WTC11 (cell line): ENCODE data around the gene VCL. TPM values are rescaled to one million over a fixed set of nuclear protein-coding genes. Genes with fewer than 3 reads are reported as not detected.

Experiments used
- ATAC-seq: fragments of 200-7000 bp; cut with Tn5 transposase; 2 replicates; pipeline ENCODE4 v1.10.0; 2021; ENCODE audit warnings: mild to moderate bottlenecking, moderate library complexity
- CTCF ChIA-PET: fragments of 300-600 bp; sonication (Branson Sonifier 250); formaldehyde crosslinking; loops from one replicate; lab custom pipeline; 2021; ENCODE audit warnings: antibody characterized with exemption; lab: Charles Lee
- POLR2A ChIA-PET: fragments of 350-600 bp; sonication (Branson Sonifier 250); formaldehyde crosslinking; loops from one replicate; lab custom pipeline; 2021; ENCODE audit warnings: antibody characterized with exemption; lab: Charles Lee
- DNase-seq: peaks from one replicate; pipeline ENCODE4 v3.0.0; 2021; ENCODE audit warnings: low spot score
- H3K27ac Mint-ChIP-seq: 2 replicates; pipeline ENCODE4 v1.8.0; 2021; ENCODE audit warnings: mixed read lengths
- H3K27me3 Mint-ChIP-seq: 2 replicates; pipeline ENCODE4 v1.8.0; 2021; ENCODE audit warnings: low read depth, mild to moderate bottlenecking, moderate library complexity, mixed read lengths
- H3K36me3 Mint-ChIP-seq: 2 replicates; pipeline ENCODE4 v1.8.0; 2021; ENCODE audit warnings: mixed read lengths
- H3K4me1 Mint-ChIP-seq: 2 replicates; pipeline ENCODE4 v1.8.0; 2022; ENCODE audit warnings: mixed read lengths
- H3K4me3 Mint-ChIP-seq: 2 replicates; pipeline ENCODE4 v1.8.0; 2021; ENCODE audit warnings: mild to moderate bottlenecking, moderate library complexity, mixed read lengths
- H3K9me3 Mint-ChIP-seq: 2 replicates; pipeline ENCODE4 v1.8.0; 2021; ENCODE audit warnings: mixed read lengths
- ESRRA ChIP-seq: sonication (generic); formaldehyde crosslinking; IDR thresholded peaks from 2 replicates; pipeline ENCODE4 v1.8.1; 2022; ENCODE audit warnings: mild to moderate bottlenecking, missing genetic modification reagents, borderline replicate concordance
- FOXK1 ChIP-seq: sonication (generic); formaldehyde crosslinking; IDR thresholded peaks from 2 replicates; pipeline ENCODE4 v1.8.0; 2022; ENCODE audit warnings: mild to moderate bottlenecking, moderate library complexity, missing genetic modification reagents
- GRHL2 ChIP-seq: fragments of 250-450 bp; sonication (Bioruptor Pico); IDR thresholded peaks from 2 replicates; pipeline ENCODE4 v1.8.0; 2022; ENCODE audit warnings: mild to moderate bottlenecking, moderate library complexity; ENCODE audit not compliant: insufficient replicate concordance, severe bottlenecking
- GTF2I ChIP-seq: fragments of 250-450 bp; sonication (Bioruptor Pico); conservative IDR thresholded peaks from 2 replicates; pipeline ENCODE4 v1.4.0; 2021; ENCODE audit warnings: mild to moderate bottlenecking
- JAZF1 ChIP-seq: fragments of 250-450 bp; sonication (Bioruptor Pico); IDR thresholded peaks from 2 replicates; pipeline ENCODE4 v1.9.0; 2021; ENCODE audit warnings: moderate library complexity, mild to moderate bottlenecking, inconsistent platforms
- JUN ChIP-seq: sonication (generic); formaldehyde crosslinking; IDR thresholded peaks from 2 replicates; pipeline ENCODE4 v1.8.0; 2023; ENCODE audit warnings: mild to moderate bottlenecking, missing genetic modification reagents
- KAT7 ChIP-seq: sonication (generic); formaldehyde crosslinking; IDR thresholded peaks from 2 replicates; pipeline ENCODE4 v1.8.1; 2023; ENCODE audit warnings: missing genetic modification reagents, mild to moderate bottlenecking, borderline replicate concordance
- NR1H2 ChIP-seq: sonication (generic); formaldehyde crosslinking; IDR thresholded peaks from 2 replicates; pipeline ENCODE4 v1.9.0; 2021; ENCODE audit warnings: mild to moderate bottlenecking, moderate library complexity, missing genetic modification reagents
- OVOL2 ChIP-seq: fragments of 250-450 bp; sonication (Bioruptor Pico); IDR thresholded peaks from 2 replicates; pipeline ENCODE4 v1.9.0; 2021; ENCODE audit warnings: mild to moderate bottlenecking, borderline replicate concordance
- PRRX2 ChIP-seq: fragments of 250-450 bp; sonication (Bioruptor Pico); IDR thresholded peaks from 2 replicates; pipeline ENCODE4 v1.8.0; 2021; ENCODE audit warnings: mild to moderate bottlenecking
- TEAD4 ChIP-seq: sonication (generic); formaldehyde crosslinking; IDR thresholded peaks from 2 replicates; pipeline ENCODE4 v1.8.0; 2022; ENCODE audit warnings: mild to moderate bottlenecking, missing genetic modification reagents
- ZNF121 ChIP-seq: sonication (generic); formaldehyde crosslinking; IDR thresholded peaks from 2 replicates; pipeline ENCODE4 v1.8.0; 2023; ENCODE audit warnings: missing genetic modification reagents
- ZNF232 ChIP-seq: sonication (generic); formaldehyde crosslinking; IDR thresholded peaks from 2 replicates; pipeline ENCODE4 v1.8.0; 2022; ENCODE audit warnings: mild to moderate bottlenecking, missing genetic modification reagents
- total RNA-seq: library from RNA; stranded (reverse); gene quantifications from 3 replicates; pipeline ENCODE4 v1.2.3, GENCODE V29; 2021
- TF ChIP-seq, protein P1 (sequence below): sonication (generic); formaldehyde crosslinking; IDR thresholded peaks from 2 replicates; pipeline ENCODE4 v1.8.0; 2022; ENCODE audit warnings: mild to moderate bottlenecking, missing genetic modification reagents
- TF ChIP-seq, protein P2 (sequence below): fragments of 250-450 bp; sonication (Bioruptor Pico); IDR thresholded peaks from 2 replicates; pipeline ENCODE4 v1.8.0; 2021; ENCODE audit warnings: mild to moderate bottlenecking
- TF ChIP-seq, protein P3 (sequence below): fragments of 200-600 bp; IDR thresholded peaks from 2 replicates; pipeline ENCODE4 v1.8.0; 2022; ENCODE audit warnings: antibody characterized with exemption
- TF ChIP-seq, protein P4 (sequence below): sonication (generic); formaldehyde crosslinking; IDR thresholded peaks from 2 replicates; pipeline ENCODE4 v1.8.0; 2022; ENCODE audit warnings: missing genetic modification reagents
- TF ChIP-seq, protein P5 (sequence below): sonication (generic); formaldehyde crosslinking; IDR thresholded peaks from 2 replicates; pipeline ENCODE4 v1.8.1; 2023; ENCODE audit warnings: mild to moderate bottlenecking, missing genetic modification reagents, borderline replicate concordance
- TF ChIP-seq, protein P6 (sequence below): sonication (generic); formaldehyde crosslinking; IDR thresholded peaks from 2 replicates; pipeline ENCODE4 v1.8.1; 2023; ENCODE audit warnings: mild to moderate bottlenecking, missing genetic modification reagents, moderate library complexity

Gene VCL
- total RNA-seq, 1 experiment from 2014 or later, result 225 TPM

DNA sequence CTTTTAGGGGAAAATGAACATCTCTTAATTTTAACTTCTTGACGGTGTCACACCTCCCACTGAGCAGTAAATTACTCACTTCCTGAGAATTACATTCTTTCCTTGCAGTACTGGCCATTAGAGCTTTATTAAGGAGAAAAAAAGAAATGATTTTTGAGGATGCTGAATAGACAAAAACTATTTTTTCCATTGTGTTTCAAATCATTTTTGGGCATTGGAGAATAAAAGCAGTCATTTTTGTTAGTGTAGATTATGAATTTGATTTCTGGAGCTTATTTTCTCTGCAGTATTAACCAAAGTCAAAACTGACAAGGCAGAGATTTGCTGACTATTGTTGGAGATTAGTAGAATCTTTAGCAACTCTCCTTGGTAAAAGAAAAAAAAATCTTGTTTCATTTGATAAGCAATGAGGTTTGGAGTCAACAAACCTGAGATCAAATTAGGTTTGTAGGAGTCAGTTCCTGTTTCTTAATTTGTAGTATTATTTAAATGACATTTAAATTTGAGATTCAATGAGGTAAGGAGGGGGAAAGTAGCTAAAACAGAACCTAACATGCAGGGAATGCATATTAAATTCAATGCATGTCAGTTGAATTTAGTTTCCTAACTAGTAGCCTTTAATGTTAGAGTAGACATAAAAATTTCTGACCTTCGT lies 82.1 kb downstream of the VCL start (continued):
- TF ChIP-seq OVOL2 (CRISPR knock-in tag) (no peak), ESRRA (no peak), PRRX2 (CRISPR knock-in tag) (no peak), JAZF1 (no peak), KAT7 (CRISPR knock-in tag) (no peak), ZNF121 (CRISPR knock-in tag) (no peak)
- TF ChIP-seq, protein P1, sequence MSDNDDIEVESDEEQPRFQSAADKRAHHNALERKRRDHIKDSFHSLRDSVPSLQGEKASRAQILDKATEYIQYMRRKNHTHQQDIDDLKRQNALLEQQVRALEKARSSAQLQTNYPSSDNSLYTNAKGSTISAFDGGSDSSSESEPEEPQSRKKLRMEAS (CRISPR knock-in tag), result no peak
- TF ChIP-seq, protein P2, sequence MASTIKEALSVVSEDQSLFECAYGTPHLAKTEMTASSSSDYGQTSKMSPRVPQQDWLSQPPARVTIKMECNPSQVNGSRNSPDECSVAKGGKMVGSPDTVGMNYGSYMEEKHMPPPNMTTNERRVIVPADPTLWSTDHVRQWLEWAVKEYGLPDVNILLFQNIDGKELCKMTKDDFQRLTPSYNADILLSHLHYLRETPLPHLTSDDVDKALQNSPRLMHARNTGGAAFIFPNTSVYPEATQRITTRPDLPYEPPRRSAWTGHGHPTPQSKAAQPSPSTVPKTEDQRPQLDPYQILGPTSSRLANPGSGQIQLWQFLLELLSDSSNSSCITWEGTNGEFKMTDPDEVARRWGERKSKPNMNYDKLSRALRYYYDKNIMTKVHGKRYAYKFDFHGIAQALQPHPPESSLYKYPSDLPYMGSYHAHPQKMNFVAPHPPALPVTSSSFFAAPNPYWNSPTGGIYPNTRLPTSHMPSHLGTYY (CRISPR knock-in tag), result no peak

DNA sequence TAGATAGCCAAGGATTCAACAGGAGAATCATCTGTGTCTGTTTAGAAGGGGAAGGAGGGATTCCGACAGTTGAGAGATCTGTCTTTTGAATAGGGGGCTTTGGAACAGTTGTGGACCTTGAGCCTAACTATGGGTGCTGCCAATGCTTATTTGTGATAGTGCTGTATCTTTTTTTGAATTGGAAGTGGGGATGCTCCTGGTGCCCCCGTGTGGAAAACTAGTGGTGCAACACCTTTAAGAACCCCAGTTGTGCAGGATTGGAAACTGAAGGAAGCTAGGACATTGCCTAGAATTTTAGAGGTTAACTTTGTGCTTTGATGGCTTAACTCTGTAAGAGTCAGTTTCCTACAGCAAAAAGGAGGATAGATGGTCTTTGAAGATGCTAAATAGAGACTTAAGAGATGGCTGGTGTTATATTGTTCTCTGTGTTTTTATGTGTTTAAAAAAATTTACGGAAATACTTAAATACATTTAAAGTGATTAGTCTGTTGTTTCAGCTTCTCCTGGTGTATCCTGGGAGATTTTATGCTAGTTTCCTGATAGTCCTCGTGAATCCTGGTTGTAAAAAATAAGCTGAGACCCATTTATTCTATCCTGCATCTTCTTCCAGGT lies 83.4 kb downstream of the VCL start:
- H3K4me3 Mint-ChIP-seq, result no peak overlapping the region
- peaks cover 30% of the 10 kb centered on the region for H3K36me3 Mint-ChIP-seq
- no peaks in the 10 kb centered on the region for H3K27me3 Mint-ChIP-seq
- H3K9me3 Mint-ChIP-seq, result no peaks in the 10 kb centered on the region
- TF ChIP-seq GRHL2, result no peak
- no peak for TF ChIP-seq GTF2I (CRISPR knock-in tag)
- TF ChIP-seq FOXK1 (CRISPR knock-in tag), result no peak
- TF ChIP-seq, protein P3, sequence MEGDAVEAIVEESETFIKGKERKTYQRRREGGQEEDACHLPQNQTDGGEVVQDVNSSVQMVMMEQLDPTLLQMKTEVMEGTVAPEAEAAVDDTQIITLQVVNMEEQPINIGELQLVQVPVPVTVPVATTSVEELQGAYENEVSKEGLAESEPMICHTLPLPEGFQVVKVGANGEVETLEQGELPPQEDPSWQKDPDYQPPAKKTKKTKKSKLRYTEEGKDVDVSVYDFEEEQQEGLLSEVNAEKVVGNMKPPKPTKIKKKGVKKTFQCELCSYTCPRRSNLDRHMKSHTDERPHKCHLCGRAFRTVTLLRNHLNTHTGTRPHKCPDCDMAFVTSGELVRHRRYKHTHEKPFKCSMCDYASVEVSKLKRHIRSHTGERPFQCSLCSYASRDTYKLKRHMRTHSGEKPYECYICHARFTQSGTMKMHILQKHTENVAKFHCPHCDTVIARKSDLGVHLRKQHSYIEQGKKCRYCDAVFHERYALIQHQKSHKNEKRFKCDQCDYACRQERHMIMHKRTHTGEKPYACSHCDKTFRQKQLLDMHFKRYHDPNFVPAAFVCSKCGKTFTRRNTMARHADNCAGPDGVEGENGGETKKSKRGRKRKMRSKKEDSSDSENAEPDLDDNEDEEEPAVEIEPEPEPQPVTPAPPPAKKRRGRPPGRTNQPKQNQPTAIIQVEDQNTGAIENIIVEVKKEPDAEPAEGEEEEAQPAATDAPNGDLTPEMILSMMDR, result peak; percentile 59
- ATAC-seq (peak; percentile 71), DNase-seq (peak; percentile 40)
- peak overlapping the region; percentile 54; the same call in 1 of the 2 replicates for H3K27ac Mint-ChIP-seq
- CTCF ChIA-PET, result interaction anchor here (0.6 to 3.8 kb wide), 30 partner anchors 9 to 202 kb away, joined by 3 to 57 read pairs (median 4); no protein-coding TSS in a partner anchor
- H3K4me1 Mint-ChIP-seq, result peaks cover 52% of the 10 kb centered on the region
- POLR2A ChIA-PET, result interaction anchor here (0.6 kb wide), 1 partner anchor 20 kb away, joined by 3 read pairs; no protein-coding TSS in a partner anchor

DNA sequence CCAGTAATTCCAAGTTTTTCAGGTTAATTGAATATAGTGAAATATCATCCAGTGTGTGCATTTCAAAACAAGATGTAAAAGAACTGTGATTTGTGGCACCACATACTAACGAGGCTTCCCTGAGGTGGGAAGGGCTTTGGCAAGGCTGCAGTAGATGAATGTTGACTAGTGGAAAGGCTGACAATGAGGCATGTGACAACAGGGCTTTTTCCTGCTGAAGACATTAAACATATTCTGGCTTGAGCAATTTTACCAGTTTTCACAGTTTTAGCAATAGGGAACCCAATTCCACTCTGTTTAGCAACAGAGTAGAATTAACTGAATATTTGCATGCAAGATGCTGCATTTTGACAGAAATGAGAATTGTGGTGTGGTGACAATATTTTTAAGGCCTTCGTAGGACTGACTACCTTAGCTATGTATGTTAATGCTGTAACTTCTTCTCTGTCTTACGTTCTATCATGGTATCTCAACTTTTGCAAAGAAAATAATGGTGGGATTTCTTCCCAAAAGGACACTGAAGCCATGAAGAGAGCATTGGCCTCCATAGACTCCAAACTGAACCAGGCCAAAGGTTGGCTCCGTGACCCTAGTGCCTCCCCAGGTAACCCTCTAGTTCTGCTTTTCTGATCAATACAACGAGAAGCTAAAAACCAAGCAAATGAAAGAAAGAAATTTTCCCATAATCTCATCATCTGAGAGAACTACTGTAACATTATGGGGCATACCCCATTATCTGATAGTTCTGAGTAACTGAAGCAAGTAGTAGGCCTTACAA lies 84.2 kb downstream of the VCL start:
- Mint-ChIP-seq H3K4me3 (no peak overlapping the region), H3K27me3 (no peaks in the 10 kb centered on the region), H3K36me3 (peaks cover 35% of the 10 kb centered on the region), H3K4me1 (peaks cover 44% of the 10 kb centered on the region), H3K27ac (peak overlapping the region; percentile 32), H3K9me3 (no peaks in the 10 kb centered on the region)
- CTCF ChIA-PET, result interaction anchor here (0.6 to 3.8 kb wide), 29 partner anchors 9 to 203 kb away, joined by 3 to 57 read pairs (median 4); no protein-coding TSS in a partner anchor
- POLR2A ChIA-PET, result no interaction called here
- ATAC-seq, result no peak
- no peak for DNase-seq
- TF ChIP-seq, protein P4, sequence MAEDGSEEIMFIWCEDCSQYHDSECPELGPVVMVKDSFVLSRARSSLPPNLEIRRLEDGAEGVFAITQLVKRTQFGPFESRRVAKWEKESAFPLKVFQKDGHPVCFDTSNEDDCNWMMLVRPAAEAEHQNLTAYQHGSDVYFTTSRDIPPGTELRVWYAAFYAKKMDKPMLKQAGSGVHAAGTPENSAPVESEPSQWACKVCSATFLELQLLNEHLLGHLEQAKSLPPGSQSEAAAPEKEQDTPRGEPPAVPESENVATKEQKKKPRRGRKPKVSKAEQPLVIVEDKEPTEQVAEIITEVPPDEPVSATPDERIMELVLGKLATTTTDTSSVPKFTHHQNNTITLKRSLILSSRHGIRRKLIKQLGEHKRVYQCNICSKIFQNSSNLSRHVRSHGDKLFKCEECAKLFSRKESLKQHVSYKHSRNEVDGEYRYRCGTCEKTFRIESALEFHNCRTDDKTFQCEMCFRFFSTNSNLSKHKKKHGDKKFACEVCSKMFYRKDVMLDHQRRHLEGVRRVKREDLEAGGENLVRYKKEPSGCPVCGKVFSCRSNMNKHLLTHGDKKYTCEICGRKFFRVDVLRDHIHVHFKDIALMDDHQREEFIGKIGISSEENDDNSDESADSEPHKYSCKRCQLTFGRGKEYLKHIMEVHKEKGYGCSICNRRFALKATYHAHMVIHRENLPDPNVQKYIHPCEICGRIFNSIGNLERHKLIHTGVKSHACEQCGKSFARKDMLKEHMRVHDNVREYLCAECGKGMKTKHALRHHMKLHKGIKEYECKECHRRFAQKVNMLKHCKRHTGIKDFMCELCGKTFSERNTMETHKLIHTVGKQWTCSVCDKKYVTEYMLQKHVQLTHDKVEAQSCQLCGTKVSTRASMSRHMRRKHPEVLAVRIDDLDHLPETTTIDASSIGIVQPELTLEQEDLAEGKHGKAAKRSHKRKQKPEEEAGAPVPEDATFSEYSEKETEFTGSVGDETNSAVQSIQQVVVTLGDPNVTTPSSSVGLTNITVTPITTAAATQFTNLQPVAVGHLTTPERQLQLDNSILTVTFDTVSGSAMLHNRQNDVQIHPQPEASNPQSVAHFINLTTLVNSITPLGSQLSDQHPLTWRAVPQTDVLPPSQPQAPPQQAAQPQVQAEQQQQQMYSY, result no peak
- TF ChIP-seq JAZF1 (no peak), KAT7 (CRISPR knock-in tag) (no peak), ZNF232 (no peak), JUN (no peak), NR1H2 (CRISPR knock-in tag) (no peak), TEAD4 (CRISPR knock-in tag) (no peak)
- TF ChIP-seq, protein P5, sequence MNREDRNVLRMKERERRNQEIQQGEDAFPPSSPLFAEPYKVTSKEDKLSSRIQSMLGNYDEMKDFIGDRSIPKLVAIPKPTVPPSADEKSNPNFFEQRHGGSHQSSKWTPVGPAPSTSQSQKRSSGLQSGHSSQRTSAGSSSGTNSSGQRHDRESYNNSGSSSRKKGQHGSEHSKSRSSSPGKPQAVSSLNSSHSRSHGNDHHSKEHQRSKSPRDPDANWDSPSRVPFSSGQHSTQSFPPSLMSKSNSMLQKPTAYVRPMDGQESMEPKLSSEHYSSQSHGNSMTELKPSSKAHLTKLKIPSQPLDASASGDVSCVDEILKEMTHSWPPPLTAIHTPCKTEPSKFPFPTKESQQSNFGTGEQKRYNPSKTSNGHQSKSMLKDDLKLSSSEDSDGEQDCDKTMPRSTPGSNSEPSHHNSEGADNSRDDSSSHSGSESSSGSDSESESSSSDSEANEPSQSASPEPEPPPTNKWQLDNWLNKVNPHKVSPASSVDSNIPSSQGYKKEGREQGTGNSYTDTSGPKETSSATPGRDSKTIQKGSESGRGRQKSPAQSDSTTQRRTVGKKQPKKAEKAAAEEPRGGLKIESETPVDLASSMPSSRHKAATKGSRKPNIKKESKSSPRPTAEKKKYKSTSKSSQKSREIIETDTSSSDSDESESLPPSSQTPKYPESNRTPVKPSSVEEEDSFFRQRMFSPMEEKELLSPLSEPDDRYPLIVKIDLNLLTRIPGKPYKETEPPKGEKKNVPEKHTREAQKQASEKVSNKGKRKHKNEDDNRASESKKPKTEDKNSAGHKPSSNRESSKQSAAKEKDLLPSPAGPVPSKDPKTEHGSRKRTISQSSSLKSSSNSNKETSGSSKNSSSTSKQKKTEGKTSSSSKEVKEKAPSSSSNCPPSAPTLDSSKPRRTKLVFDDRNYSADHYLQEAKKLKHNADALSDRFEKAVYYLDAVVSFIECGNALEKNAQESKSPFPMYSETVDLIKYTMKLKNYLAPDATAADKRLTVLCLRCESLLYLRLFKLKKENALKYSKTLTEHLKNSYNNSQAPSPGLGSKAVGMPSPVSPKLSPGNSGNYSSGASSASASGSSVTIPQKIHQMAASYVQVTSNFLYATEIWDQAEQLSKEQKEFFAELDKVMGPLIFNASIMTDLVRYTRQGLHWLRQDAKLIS (CRISPR knock-in tag), result no peak
- TF ChIP-seq, protein P6, sequence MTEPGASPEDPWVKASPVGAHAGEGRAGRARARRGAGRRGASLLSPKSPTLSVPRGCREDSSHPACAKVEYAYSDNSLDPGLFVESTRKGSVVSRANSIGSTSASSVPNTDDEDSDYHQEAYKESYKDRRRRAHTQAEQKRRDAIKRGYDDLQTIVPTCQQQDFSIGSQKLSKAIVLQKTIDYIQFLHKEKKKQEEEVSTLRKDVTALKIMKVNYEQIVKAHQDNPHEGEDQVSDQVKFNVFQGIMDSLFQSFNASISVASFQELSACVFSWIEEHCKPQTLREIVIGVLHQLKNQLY, result no peak
